GM19395 (cell line): Measurements from ENCODE around the gene IFNA13.
A peak's percentile ranks its signal among the peaks of the same experiment; 100 is the strongest.
"Not testable (repeated sequence)": the region's sequence is repeated elsewhere in the genome, so short reads cannot be mapped to it uniquely, and the experiment has no call there.

Source experiments
- ATAC-seq: cut with Tn5 transposase; IDR thresholded peaks from one replicate; pipeline ENCODE4 v1.9.1; 2021; ENCODE audit warnings: mild to moderate bottlenecking, moderate library complexity; ENCODE audit not compliant: unreplicated experiment

The IFNA13 gene

GRCh38 chr9:21367957-21368356 is at the start of gene IFNA13:
Gene IFNA13, minus strand, starts transcription at chr9:21368057. Its CDS starts 47 bp downstream, at chr9:21368010.
- no peak for ATAC-seq

DNA sequence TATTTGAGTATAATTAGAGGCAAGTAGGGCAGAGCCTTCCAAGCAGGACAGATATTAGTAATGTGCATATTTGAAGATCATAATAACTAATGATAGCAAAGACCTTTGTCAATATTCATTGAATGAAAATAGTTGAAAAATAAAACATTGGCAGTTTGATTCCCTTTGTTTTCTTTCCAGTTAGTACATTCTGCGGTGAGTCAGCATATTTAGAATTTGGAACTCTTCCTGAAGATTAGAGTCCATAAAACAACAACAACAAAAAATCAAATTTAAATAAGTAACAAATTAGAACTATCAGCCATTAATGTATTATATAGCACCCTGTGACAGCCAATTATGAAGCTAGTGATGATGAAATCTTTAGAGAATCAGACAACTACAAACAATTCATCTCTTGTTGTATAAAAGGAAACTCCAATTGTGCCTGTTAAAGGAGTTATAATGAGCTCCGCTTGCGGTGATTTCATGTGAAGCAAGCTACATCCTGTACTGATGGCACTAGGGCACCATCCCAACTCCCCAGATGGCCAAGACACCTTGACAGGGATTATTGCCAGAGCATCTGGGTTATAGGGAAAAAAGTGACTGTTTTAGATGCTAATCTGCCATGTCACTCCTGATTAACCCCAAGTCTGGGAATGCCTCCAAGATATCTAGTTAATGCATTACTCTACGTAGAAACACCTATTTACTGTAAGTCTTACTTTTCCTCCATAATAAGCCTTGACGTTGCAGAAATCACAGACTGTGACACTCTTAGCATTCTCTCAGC is 47.8 kb upstream of the IFNA13 start:
- no peak for ATAC-seq

DNA sequence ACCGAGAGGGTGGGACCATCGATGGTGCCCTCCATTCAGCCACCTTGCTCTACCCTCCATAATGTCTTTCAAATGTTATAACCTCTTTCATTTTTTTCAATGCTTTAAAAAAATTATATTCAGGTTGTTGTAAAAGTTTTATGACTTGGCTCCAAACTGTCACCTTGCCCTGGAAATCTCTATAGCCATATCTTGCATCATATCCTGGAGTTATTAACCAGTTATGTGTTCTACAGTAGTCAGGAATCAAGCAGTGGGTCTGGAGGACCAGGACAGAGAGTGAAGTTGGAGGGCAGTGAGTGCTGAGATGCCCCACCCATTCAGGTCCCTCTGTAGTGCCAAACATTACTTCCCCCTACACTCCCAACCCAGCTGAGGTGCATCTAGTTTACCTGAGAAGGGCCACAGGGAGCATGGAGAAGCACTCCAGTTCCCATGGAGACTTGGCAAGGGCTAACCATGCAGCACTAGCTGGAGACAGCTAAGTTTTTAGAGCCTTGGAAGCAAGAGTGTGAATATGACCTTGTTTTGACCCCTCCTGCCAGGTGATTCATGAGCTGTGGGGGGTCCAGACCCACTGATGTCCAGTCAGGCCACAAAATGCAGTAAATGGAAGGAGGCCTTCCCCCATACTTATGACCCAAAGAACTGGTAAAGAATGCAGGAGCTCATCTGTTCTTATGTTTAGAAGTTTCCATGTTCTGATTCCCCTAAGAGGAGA is 46.5 kb upstream of the IFNA13 start:
- ATAC-seq: no peak

DNA sequence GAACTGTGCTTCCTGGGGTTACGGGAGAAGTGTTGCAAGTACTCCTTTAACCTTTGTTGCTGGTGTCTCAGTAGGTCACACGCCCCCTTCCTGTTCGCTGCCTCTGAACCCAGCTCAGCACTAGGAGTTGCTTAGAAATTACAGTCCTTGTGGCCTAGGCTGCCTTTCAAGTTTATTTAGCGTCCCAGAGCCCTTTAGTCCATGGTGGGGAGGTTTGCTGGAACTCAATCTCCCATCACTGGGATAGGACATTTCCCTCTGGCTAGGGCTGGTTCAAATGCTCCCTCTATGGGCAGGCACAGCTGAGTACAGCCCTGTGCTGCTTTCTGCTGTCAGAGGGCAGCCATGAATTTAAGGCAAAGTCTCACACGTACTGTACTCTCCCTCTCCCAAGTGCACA is 45.8 kb upstream of the IFNA13 start:
- ATAC-seq: no peak

GRCh38 chr9:21413151-21413550 is 45.3 kb upstream of the IFNA13 start:
- ATAC-seq: no peak

GRCh38 chr9:21412107-21412506 is 44.2 kb upstream of the IFNA13 start:
- ATAC-seq: no peak

GRCh38 chr9:21408817-21409216 is 41.0 kb upstream of the IFNA13 start, which contains the start of gene IFNA8:
Gene IFNA8, plus strand, starts transcription at chr9:21409117. Its CDS starts 60 bp downstream, at chr9:21409177.
- no peak for ATAC-seq

- no peak for ATAC-seq
Measured at GRCh38 chr9:21404146-21404545, 36.3 kb upstream of the IFNA13 start.

DNA sequence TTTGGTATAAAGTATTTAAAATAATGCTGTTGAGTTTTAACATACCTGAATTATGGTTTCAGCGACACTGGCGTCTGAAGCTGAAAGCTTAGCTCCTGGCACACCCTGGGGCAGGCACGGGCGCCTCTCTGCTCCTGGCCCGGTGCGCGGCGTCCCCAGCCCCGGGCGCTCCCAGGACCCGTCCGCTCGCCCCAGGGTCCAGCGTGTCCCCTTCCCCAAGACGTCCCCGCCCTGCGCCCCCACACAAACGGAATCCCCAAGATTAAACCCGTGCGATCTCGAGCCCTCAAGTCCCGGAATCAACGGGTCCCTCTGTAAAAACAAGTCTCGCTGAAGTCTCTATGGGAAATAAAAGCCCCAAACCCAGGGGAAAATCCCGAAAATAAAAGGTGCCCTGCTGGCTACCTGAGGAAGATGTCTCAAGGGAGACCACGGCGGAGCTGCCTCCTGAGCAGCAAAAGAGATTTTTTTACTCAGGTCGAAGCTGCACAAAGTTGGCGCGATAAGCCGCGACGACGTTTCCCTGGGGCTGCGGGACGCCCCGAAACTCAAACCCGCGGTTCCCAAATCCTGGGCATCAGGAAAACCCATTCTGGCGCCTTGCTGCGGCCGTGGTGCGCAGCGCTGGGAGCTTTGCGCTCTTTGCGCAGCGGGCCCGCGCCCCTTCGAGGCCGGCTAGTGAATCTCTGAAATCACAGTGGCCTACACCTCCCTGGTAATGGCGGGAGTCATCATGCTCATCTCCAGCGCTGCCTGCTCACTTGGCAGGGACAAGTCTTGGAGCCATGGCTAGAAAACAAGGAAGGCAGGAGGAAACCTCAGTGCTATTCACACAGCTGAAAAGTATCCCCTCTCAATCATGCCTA is 34.8 kb upstream of the IFNA13 start:
- peak; percentile 56 for ATAC-seq

DNA sequence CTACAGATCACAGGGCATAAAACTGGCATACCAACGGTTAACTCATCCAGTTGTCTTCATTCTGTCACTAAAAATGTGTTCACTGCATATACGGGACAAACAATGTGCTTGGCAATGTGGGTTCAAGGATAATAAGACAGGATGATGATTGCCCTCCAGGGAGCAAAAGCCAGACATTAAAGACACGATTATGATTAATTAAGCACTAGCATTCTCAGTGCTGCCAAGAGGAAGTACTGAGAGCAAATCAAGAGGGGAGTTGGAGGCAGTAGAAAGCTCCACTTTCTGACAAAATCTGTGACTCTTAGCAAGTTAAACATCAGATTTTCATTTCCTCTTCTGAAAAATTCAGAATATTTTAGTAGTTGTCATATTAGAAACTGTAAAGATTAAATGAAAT is 32.1 kb upstream of the IFNA13 start:
- ATAC-seq: no peak

DNA sequence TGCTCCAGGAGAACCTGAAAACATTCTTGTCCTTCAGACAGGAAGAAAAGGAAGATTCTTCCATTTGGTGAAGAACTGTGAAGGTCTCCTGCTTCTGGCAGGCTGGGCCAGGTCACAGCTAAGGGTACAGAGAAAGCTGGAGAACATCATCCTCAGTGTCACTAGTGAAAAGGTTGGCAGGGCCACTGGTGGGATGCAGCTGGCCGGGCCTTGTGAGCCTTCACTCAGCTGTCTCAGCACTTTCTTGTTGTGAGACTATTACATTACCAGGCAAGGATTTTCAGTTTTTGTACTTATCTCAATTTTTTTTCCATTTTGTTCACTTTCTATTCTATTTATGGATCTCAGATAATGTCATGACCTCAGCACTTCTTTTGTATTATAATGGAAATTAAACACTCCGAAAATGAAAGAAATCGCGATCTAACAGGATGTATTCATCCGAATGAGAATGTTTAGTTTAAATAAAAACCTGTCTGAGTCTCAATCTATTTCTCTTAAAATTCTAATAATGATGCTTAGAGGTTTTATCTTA is 31.2 kb upstream of the IFNA13 start:
- ATAC-seq: no peak

DNA sequence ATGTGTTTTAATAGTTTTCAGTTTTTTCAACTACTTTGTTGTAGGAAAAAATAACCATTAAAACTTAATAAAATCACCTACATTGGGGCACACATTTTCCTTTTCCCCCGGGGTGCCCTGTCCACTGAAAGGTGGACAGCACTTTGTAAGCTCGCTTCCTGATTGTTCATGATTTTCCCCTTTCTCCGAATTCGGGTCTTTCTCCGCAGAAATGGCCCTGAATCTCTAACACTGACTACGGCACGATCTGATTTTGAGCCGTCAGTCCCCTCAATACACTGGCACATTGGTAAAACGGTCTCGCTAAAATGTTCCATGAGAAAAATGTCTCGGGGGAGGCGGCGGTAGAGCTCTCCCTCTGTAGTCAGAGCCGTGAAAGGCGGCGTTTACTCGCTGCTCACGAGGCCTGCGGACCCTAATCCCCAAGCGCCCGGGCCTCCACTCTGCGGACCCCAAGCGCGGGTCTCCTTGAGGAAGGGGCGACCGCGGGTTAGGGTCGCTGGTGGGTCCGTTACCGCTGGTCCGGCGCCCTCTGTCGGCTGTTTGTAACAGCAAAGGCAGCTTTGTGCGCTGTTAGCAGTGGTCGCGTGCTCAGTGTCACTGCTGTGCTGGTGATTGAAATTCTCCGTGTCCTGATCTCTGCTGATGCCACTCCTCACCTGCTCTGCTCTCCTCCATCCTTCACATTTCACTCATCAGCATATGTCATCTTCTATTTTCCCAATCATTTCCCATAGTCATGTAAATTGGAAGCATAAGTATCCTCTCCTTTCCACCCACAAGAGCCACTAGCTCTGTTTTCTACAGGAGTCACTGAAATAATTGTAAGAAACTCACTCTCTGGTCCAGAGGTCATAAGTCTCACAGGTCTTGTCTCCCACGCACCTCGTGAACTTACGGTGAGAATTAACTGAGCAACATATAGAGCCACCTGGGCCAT is 28.2 kb upstream of the IFNA13 start:
- ATAC-seq: peak; percentile 79

- peak; percentile 83 for ATAC-seq
Measured at GRCh38 chr9:21392270-21392669, 24.4 kb upstream of the IFNA13 start.

DNA sequence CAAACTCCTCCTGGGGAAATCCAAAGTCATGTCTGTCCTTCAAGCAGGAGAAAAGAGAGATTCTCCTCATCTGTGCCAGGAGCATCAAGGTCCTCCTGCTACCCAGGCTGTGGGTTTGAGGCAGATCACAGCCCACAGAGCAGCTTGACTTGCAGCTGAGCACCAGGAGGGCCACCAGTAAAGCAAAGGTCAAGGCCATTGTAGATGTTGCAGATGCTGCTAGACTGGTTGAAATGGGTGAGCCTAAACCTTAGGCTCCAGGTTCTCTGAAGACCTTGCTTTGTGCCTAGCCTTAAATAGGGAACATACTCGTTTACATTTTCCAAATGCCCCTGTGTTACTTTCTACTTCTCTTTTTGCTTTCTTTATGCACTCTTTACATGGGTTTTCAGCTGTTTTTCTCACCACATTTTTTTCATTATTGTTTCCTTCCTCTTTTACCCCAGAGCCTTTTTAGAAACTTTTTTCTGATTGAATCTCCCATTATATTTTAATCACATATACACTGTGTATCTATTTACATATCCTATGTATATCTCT is 17.3 kb upstream of the IFNA13 start, which contains the start of gene IFNA2:
Gene IFNA2, minus strand, starts transcription at position 268 of the 540 bp plus-strand sequence. Its CDS starts 69 bp downstream, at position 199.
- peak; percentile 22 for ATAC-seq

GRCh38 chr9:21383627-21384026 is 15.8 kb upstream of the IFNA13 start:
- ATAC-seq: no peak

DNA sequence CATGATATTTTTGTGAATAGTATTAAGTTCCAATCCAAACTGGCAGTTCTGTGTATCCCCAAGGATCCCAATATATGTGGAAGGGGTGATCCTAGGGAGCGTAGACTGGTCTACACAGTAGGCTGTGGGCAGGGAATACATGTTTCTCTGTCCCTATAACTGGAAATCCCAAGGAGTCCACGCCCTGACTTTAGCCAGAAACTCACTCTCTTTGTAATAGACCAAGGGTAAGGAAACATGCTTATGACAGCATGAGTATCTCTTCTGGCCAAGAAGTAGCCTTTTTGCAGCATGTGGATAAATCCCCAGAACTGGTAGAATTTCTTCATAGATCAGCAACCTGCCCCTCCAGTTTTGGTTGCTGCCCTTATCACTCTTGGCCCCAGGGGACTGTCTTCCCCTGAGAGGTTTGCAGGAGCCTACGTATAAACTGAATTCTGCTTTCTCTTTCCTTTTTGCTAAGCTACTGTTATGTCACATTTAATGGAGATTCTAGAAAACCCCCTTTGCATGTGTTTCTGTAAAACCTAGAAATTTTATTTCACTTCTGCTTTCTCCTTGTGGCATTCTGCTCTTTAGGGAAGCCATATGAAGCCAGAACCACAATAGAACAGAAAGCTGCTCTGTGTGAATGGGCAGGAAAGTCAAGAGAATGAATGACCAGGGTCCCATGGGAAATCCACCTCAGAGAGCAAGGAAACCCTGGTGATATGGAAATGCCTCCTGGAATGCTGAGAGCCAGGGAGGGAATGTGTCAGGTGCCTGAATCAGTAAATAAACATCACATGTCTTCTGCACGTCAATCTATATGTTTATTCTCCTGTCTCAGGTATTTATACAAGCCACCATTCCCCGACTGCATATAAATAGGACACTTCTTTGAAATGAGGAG is 13.8 kb upstream of the IFNA13 start:
- ATAC-seq: peak; percentile 99

DNA sequence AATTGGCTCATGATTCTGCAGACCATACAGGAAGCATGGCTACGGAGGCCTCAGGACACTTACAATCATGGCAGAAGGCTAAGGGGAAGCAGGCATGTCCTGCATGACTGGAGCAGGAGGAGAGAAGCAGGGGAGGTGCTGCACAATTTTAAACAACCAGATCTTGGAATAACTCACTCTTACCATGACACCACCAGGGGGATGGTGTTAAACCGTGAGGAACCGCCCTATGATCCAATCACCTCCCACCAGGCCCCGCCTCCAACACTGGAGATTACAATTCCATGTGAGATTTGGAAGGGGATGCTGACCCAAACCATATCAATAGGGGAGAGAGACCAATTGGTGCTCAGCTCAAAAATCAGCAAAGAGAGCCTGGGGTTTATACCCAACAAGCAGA is 3.6 kb upstream of the IFNA13 start:
- not testable (repeated sequence) for ATAC-seq

- ATAC-seq: peak; percentile 95
Measured at GRCh38 chr9:21367169-21367568, 688 bp downstream of the IFNA13 start.
